HepG2 (cell line): ENCODE measurements around the gene DPCD. TPM values are rescaled to one million over a fixed set of nuclear protein-coding genes. Genes with fewer than 3 reads are reported as not detected.
A peak's percentile ranks its signal among the peaks of the same experiment; 100 is the strongest.

ENCODE experiments used
- ADNP ChIP-seq: sonication (generic); formaldehyde crosslinking; IDR thresholded peaks from 2 replicates; pipeline ENCODE4 v1.4.0; 2020; ENCODE audit warnings: missing genetic modification reagents
- GABPB1 ChIP-seq: IDR thresholded peaks from 2 replicates; pipeline ENCODE4 v1.6.1; 2016; ENCODE audit warnings: mild to moderate bottlenecking, missing genetic modification reagents, moderate library complexity, missing compliant biosample characterization
- GATAD1 ChIP-seq: IDR thresholded peaks from 2 replicates; pipeline ENCODE4 v1.6.1; 2016; ENCODE audit warnings: missing genetic modification reagents, missing compliant biosample characterization
- HOMEZ ChIP-seq: IDR thresholded peaks from 2 replicates; pipeline ENCODE4 v1.6.1; 2016; ENCODE audit warnings: low read depth
- HOXA7 ChIP-seq: sonication (generic); formaldehyde crosslinking; IDR thresholded peaks from 2 replicates; pipeline ENCODE4 v1.8.1; 2022; ENCODE audit warnings: mild to moderate bottlenecking, missing genetic modification reagents, moderate library complexity
- IRF2 ChIP-seq: IDR thresholded peaks from 2 replicates; pipeline ENCODE4 v1.6.1; 2018; ENCODE audit warnings: missing genetic modification reagents, missing compliant biosample characterization
- JARID2 ChIP-seq: sonication (generic); formaldehyde crosslinking; IDR thresholded peaks from 2 replicates; pipeline ENCODE4 v1.8.1; 2023; ENCODE audit warnings: missing genetic modification reagents, inconsistent platforms; ENCODE audit not compliant: insufficient replicate concordance
- MAX ChIP-seq: IDR thresholded peaks from 2 replicates; pipeline ENCODE4 v1.6.1; 2012; ENCODE audit warnings: inconsistent platforms
- MBNL3 ChIP-seq: fragments of 250-450 bp; sonication (Bioruptor Pico); conservative IDR thresholded peaks from 2 replicates; pipeline ENCODE4 v1.8.0; 2022; ENCODE audit warnings: mild to moderate bottlenecking, inconsistent platforms
- MNT ChIP-seq: fragments of 450-650 bp; IDR thresholded peaks from 2 replicates; pipeline ENCODE4 v1.6.1; 2016
- NRL ChIP-seq: sonication (generic); formaldehyde crosslinking; IDR thresholded peaks from 2 replicates; pipeline ENCODE4 v1.5.0; 2020; ENCODE audit warnings: missing genetic modification reagents, mild to moderate bottlenecking, moderate library complexity, borderline replicate concordance
- PITX1 ChIP-seq: sonication (generic); formaldehyde crosslinking; IDR thresholded peaks from 2 replicates; pipeline ENCODE4 v1.5.1; 2020; ENCODE audit warnings: mild to moderate bottlenecking, missing genetic modification reagents
- RFX1 ChIP-seq: fragments of 450-650 bp; IDR thresholded peaks from 2 replicates; pipeline ENCODE4 v1.6.1; 2017
- TAF15 ChIP-seq: fragments of 200-400 bp; formaldehyde crosslinking; IDR thresholded peaks from one replicate; pipeline ENCODE4 v1.6.1; 2018; ENCODE audit warnings: mild to moderate bottlenecking, low read depth, low read length; ENCODE audit not compliant: poor library complexity, severe bottlenecking
- TRIM24 ChIP-seq: sonication (generic); formaldehyde crosslinking; IDR thresholded peaks from 2 replicates; pipeline ENCODE4 v1.8.0; 2022; ENCODE audit warnings: mild to moderate bottlenecking, missing genetic modification reagents
- ZFP36L2 ChIP-seq: sonication (generic); formaldehyde crosslinking; IDR thresholded peaks from 2 replicates; pipeline ENCODE4 v1.4.0; 2020; ENCODE audit warnings: missing genetic modification reagents
- ZGPAT ChIP-seq: IDR thresholded peaks from 2 replicates; pipeline ENCODE4 v1.6.1; 2016; ENCODE audit warnings: mild to moderate bottlenecking
- ZNF101 ChIP-seq: sonication (generic); formaldehyde crosslinking; IDR thresholded peaks from 2 replicates; pipeline ENCODE4 v1.4.0; 2020; ENCODE audit warnings: mild to moderate bottlenecking, low read depth, missing genetic modification reagents, borderline replicate concordance
- ZNF121 ChIP-seq: sonication (generic); formaldehyde crosslinking; IDR thresholded peaks from 2 replicates; pipeline ENCODE4 v1.5.0; 2020; ENCODE audit warnings: mild to moderate bottlenecking, missing genetic modification reagents
- ZNF350 ChIP-seq: sonication (generic); formaldehyde crosslinking; IDR thresholded peaks from 2 replicates; pipeline ENCODE4 v1.4.0; 2020; ENCODE audit warnings: mild to moderate bottlenecking, low read depth, missing genetic modification reagents, borderline replicate concordance
- ZNF432 ChIP-seq: sonication (generic); formaldehyde crosslinking; IDR thresholded peaks from 2 replicates; pipeline ENCODE4 v1.5.0; 2020; ENCODE audit warnings: missing genetic modification reagents, mild to moderate bottlenecking, borderline replicate concordance
- ZNF639 ChIP-seq: conservative IDR thresholded peaks from 2 replicates; pipeline ENCODE4 v1.6.1; 2018; ENCODE audit warnings: missing genetic modification reagents
- ZNF782 ChIP-seq: sonication (generic); formaldehyde crosslinking; IDR thresholded peaks from 2 replicates; pipeline ENCODE4 v1.4.0; 2020; ENCODE audit warnings: missing genetic modification reagents, mild to moderate bottlenecking, borderline replicate concordance
- ZSCAN12 ChIP-seq: sonication (generic); formaldehyde crosslinking; IDR thresholded peaks from 2 replicates; pipeline ENCODE4 v1.9.0; 2021; ENCODE audit warnings: mild to moderate bottlenecking, missing genetic modification reagents
- polyA plus RNA-seq, 8 experiments: library from polyadenylated mRNA; depleted of rRNA in 3 of 8; stranded (reverse) in 7 of 8; unstranded in 1 of 8; fragments of >200 nt; fragmentation: Illumina TruSeq in 4 of 8; extraction: Trizol in 4 of 8; gene quantifications; 2 replicates each; pipeline versions ENCODE4 v1.2.1 to v1.2.3, GENCODE V29; 2011 to 2016; ENCODE audit warnings: low read depth in 4 of 8, missing spikeins in 1 of 8, mixed read lengths in 1 of 8; ENCODE audit not compliant: insufficient read depth in 1 of 8
- total RNA-seq, 5 experiments: library from RNA; depleted of rRNA; stranded (reverse); fragments of >200 nt; fragmentation: Illumina TruSeq; extraction: Trizol; gene quantifications; 2 replicates each; pipeline ENCODE4 v1.2.3, GENCODE V29; 2016; ENCODE audit warnings: low read depth in 1 of 5

Gene DPCD
- total and polyA plus RNA-seq, 2 of the 13 experiments (the other 11 are each of a cell fraction or from before 2014, with no cell fraction given), result 25.2 to 27.0 TPM

GRCh38 chr10:101566333-101567164 is 21.6 kb upstream of the DPCD start (continued):
- TF ChIP-seq PITX1 (CRISPR knock-in tag) (no peak), IRF2 (CRISPR knock-in tag) (no peak), ZNF121 (CRISPR knock-in tag) (no peak), ZNF432 (CRISPR knock-in tag) (no peak), ZNF782 (CRISPR knock-in tag) (no peak), MAX (peak; percentile 75), MBNL3 (CRISPR knock-in tag) (no peak), HOXA7 (CRISPR knock-in tag) (no peak), GATAD1 (CRISPR knock-in tag) (no peak), RFX1 (no peak), TRIM24 (CRISPR knock-in tag) (no peak), ZNF101 (CRISPR knock-in tag) (no peak), NRL (CRISPR knock-in tag) (no peak), ZSCAN12 (no peak), MNT (peak; percentile 45), GABPB1 (CRISPR knock-in tag) (peak; percentile 32; the same call in 1 of the 2 replicates), ZGPAT (CRISPR knock-in tag) (no peak), ADNP (CRISPR knock-in tag) (no peak), ZFP36L2 (CRISPR knock-in tag) (no peak), ZNF350 (CRISPR knock-in tag) (0 out of 2 replicates have a peak, but pooled peaks have one; percentile 16), ZNF639 (CRISPR knock-in tag) (no peak), HOMEZ (CRISPR knock-in tag) (no peak), TAF15 (no peak), JARID2 (CRISPR knock-in tag) (no peak)
